HFF-Myc (cell line): ENCODE measurements around the gene CADM2.

ENCODE experiments used
- DNase-seq: peaks from one replicate; pipeline ENCODE4 v3.0.0-alpha.2; 2011; ENCODE audit warnings: low read depth; ENCODE audit errors: extremely low read depth
- H3K4me3 ChIP-seq: replicated peaks from 2 replicates; pipeline ENCODE4 v1.5.1; 2011; ENCODE audit warnings: low read depth, mild to moderate bottlenecking, control low read depth, low read length
- CTCF ChIP-seq: IDR thresholded peaks from 2 replicates; pipeline ENCODE4 v1.5.1; 2012; ENCODE audit warnings: mild to moderate bottlenecking, low read depth, low read length, control low read depth; ENCODE audit errors: missing control alignments

The CADM2 gene

GRCh38 chr3:85312331-85312730 lies 353.5 kb downstream of the CADM2 start:
- H3K4me3 ChIP-seq: no peak overlapping the region
- TF ChIP-seq CTCF: no peak
- no peak for DNase-seq

GRCh38 chr3:85313380-85313779 lies 354.6 kb downstream of the CADM2 start:
- DNase-seq: no peak
- no peak for TF ChIP-seq CTCF
- no peak overlapping the region for H3K4me3 ChIP-seq

- no peak for DNase-seq
- no peak for TF ChIP-seq CTCF
- H3K4me3 ChIP-seq: no peak overlapping the region
These were observed 357.5 kb downstream of the CADM2 start for GRCh38 chr3:85316252-85316651.

- no peak overlapping the region for H3K4me3 ChIP-seq
- TF ChIP-seq CTCF: no peak
- no peak for DNase-seq
These were observed 363.1 kb downstream of the CADM2 start for GRCh38 chr3:85321892-85322291.

- DNase-seq: no peak
- no peak for TF ChIP-seq CTCF
- no peak overlapping the region for H3K4me3 ChIP-seq
These were observed 371.3 kb downstream of the CADM2 start for GRCh38 chr3:85330071-85330470.

GRCh38 chr3:85337895-85338294 lies 379.1 kb downstream of the CADM2 start:
- no peak for DNase-seq
- TF ChIP-seq CTCF: no peak
- H3K4me3 ChIP-seq: no peak overlapping the region

GRCh38 chr3:85342915-85343314 lies 384.1 kb downstream of the CADM2 start:
- no peak for TF ChIP-seq CTCF
- H3K4me3 ChIP-seq: no peak overlapping the region
- DNase-seq: no peak
